ENCODE data around the gene ECM1. TPM values are rescaled to one million over a fixed set of nuclear protein-coding genes. Genes with fewer than 3 reads are reported as not detected.

Gene ECM1
- total and polyA plus RNA-seq, 2 experiments from 2014 or later, result 0.74 to 1.1 TPM

DNA sequence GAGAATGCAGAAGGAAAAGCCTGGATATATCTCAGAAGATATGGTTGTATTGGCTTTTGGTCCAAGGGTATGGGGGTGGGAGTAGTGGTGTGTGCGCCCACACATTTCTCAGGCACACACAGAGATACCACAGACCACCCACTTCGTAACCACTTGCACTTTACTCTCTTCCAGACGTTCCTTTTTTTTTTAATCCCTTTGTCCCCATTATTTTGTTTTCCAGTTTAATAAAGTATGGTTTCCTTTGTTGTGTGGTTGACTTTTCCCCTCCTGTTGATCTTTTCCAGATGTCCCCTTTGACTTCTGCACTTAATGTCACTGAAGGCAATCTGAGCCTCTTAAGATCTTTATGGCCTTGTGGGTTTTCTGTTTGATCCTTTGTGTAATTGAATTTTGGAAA lies 31.2 kb upstream of the ECM1 start (continued):
- TF ChIP-seq, protein P1, sequence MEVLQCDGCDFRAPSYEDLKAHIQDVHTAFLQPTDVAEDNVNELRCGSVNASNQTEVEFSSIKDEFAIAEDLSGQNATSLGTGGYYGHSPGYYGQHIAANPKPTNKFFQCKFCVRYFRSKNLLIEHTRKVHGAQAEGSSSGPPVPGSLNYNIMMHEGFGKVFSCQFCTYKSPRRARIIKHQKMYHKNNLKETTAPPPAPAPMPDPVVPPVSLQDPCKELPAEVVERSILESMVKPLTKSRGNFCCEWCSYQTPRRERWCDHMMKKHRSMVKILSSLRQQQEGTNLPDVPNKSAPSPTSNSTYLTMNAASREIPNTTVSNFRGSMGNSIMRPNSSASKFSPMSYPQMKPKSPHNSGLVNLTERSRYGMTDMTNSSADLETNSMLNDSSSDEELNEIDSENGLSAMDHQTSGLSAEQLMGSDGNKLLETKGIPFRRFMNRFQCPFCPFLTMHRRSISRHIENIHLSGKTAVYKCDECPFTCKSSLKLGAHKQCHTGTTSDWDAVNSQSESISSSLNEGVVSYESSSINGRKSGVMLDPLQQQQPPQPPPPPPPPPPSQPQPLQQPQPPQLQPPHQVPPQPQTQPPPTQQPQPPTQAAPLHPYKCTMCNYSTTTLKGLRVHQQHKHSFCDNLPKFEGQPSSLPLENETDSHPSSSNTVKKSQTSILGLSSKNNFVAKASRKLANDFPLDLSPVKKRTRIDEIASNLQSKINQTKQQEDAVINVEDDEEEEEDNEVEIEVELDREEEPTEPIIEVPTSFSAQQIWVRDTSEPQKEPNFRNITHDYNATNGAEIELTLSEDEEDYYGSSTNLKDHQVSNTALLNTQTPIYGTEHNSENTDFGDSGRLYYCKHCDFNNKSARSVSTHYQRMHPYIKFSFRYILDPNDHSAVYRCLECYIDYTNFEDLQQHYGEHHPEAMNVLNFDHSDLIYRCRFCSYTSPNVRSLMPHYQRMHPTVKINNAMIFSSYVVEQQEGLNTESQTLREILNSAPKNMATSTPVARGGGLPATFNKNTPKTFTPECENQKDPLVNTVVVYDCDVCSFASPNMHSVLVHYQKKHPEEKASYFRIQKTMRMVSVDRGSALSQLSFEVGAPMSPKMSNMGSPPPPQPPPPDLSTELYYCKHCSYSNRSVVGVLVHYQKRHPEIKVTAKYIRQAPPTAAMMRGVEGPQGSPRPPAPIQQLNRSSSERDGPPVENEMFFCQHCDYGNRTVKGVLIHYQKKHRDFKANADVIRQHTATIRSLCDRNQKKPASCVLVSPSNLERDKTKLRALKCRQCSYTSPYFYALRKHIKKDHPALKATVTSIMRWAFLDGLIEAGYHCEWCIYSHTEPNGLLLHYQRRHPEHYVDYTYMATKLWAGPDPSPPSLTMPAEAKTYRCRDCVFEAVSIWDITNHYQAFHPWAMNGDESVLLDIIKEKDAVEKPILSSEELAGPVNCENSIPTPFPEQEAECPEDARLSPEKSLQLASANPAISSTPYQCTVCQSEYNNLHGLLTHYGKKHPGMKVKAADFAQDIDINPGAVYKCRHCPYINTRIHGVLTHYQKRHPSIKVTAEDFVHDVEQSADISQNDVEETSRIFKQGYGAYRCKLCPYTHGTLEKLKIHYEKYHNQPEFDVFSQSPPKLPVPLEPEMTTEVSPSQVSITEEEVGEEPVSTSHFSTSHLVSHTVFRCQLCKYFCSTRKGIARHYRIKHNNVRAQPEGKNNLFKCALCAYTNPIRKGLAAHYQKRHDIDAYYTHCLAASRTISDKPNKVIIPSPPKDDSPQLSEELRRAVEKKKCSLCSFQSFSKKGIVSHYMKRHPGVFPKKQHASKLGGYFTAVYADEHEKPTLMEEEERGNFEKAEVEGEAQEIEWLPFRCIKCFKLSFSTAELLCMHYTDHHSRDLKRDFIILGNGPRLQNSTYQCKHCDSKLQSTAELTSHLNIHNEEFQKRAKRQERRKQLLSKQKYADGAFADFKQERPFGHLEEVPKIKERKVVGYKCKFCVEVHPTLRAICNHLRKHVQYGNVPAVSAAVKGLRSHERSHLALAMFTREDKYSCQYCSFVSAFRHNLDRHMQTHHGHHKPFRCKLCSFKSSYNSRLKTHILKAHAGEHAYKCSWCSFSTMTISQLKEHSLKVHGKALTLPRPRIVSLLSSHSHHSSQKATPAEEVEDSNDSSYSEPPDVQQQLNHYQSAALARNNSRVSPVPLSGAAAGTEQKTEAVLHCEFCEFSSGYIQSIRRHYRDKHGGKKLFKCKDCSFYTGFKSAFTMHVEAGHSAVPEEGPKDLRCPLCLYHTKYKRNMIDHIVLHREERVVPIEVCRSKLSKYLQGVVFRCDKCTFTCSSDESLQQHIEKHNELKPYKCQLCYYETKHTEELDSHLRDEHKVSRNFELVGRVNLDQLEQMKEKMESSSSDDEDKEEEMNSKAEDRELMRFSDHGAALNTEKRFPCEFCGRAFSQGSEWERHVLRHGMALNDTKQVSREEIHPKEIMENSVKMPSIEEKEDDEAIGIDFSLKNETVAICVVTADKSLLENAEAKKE (CRISPR knock-in tag; IDR thresholded peaks at IDR 0.05), result no peak

DNA sequence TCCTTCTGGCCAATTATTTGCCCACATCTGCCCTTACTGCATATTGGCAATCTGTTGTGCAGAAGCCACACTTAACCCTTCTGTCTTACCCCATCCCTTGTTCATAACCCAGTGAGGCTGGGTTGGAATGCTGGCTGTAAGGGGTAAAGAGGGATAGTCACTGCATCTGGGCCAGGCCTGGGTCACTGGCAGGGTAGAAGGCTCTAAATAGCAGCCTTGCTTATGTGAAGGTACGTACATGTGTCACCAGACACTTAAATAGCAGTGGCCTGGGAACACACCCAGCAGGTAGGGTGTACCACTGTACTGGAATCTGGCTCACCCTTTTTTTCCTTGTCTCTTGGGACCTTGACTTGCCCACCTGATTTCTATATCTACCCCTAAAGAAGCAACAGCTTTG lies 30.6 kb upstream of the ECM1 start:
- Mint-ChIP-seq H3K4me1 (peaks cover 10% of the 10 kb centered on the region; the same call in 2 of the 3 replicates), H3K36me3 (ENCODE audit: low read depth) (peaks cover 10% of the 10 kb centered on the region), H3K27ac (no peak overlapping the region), H3K4me3 (no peak overlapping the region), H3K27me3 (ENCODE audit: insufficient read depth, low read depth, poor library complexity) (peaks cover 15% of the 10 kb centered on the region), H3K9me3 (no peaks in the 10 kb centered on the region)
- Histone ChIP-seq H3K36me3 (ENCODE audit: insufficient read depth) (no peaks in the 10 kb centered on the region), H3K4me2 (no peak overlapping the region), H3K4me3 (no peak overlapping the region), H3K79me2 (replicated peaks; ENCODE audit: insufficient read depth) (no peaks in the 10 kb centered on the region), H3K27ac (ENCODE audit: low read depth) (no peak overlapping the region), H4K20me1 (replicated peaks; ENCODE audit: insufficient read depth) (no peaks in the 10 kb centered on the region; the same call in 1 of the 2 replicates), H3K9me2 (ENCODE audit: insufficient read depth) (no peaks in the 10 kb centered on the region), H3F3A (replicated peaks; ENCODE audit: low read depth) (peaks cover 4% of the 10 kb centered on the region; the same call in 1 of the 2 replicates), H3K4me1 (ENCODE audit: insufficient read depth) (no peaks in the 10 kb centered on the region), H2AFZ (no peak overlapping the region), H3K27me3 (ENCODE audit: insufficient read depth) (no peaks in the 10 kb centered on the region)
- no peak for DNase-seq (ENCODE audit: low spot score)
- peak; percentile 13; the same call in 2 of the 3 replicates for ATAC-seq
- TF ChIP-seq, protein P1 (CRISPR knock-in tag; IDR thresholded peaks at IDR 0.05), result no peak
- TF ChIP-seq, protein P2, sequence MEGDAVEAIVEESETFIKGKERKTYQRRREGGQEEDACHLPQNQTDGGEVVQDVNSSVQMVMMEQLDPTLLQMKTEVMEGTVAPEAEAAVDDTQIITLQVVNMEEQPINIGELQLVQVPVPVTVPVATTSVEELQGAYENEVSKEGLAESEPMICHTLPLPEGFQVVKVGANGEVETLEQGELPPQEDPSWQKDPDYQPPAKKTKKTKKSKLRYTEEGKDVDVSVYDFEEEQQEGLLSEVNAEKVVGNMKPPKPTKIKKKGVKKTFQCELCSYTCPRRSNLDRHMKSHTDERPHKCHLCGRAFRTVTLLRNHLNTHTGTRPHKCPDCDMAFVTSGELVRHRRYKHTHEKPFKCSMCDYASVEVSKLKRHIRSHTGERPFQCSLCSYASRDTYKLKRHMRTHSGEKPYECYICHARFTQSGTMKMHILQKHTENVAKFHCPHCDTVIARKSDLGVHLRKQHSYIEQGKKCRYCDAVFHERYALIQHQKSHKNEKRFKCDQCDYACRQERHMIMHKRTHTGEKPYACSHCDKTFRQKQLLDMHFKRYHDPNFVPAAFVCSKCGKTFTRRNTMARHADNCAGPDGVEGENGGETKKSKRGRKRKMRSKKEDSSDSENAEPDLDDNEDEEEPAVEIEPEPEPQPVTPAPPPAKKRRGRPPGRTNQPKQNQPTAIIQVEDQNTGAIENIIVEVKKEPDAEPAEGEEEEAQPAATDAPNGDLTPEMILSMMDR (conservative IDR thresholded peaks at IDR 0.05; ENCODE audit: low read depth in 2 of 2), result no peak
- TF ChIP-seq ZNF114 (CRISPR knock-in tag; IDR thresholded peaks at IDR 0.05), result no peak
- no peak for TF ChIP-seq STAT1 (IDR thresholded peaks at IDR 0.05; ENCODE audit: unreplicated experiment)
